Activated CD4-positive, alpha-beta T cell treated with anti-CD3 and anti-CD28 coated beads, Interleukin-2, Interleukin-4, amounts not matched to agents 100 ng/mL and 50 ng/mL, durations not matched to agents 16 hours and 8 hours (primary cell): Measurements from ENCODE around the gene HS3ST3A1.
"Not testable (repeated sequence)": the region's sequence is repeated elsewhere in the genome, so short reads cannot be mapped to it uniquely, and the experiment has no call there.

Source experiments
- DNase-seq: peaks from one replicate; pipeline ENCODE4 v3.0.0-alpha.2; 2020; ENCODE audit warnings: low spot score

The HS3ST3A1 gene

DNA sequence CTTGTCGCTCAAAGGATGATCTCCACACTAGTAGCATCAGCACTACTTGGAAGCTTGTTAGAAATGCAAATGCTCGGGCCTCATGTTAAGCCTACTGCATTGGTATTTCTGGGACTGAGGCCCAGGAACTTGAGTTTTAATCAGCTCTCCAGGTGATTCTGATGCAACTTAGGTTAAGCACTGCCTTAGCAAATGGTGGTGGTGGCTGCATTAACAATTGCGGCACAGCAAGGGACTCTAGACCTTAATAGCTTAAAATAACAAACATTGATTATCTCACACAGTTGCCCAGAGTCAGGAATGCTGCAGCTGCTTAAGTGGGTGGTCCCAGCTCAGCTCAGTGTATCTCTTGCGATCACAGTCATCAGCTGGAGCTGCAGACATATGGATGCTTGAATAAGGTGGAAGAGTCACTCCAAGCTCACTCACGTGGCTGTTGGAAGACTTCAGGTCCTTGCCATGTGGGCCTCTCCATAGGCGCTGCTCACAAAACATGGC, 25.8 kb downstream of the HS3ST3A1 start:
- DNase-seq = no peak

DNA sequence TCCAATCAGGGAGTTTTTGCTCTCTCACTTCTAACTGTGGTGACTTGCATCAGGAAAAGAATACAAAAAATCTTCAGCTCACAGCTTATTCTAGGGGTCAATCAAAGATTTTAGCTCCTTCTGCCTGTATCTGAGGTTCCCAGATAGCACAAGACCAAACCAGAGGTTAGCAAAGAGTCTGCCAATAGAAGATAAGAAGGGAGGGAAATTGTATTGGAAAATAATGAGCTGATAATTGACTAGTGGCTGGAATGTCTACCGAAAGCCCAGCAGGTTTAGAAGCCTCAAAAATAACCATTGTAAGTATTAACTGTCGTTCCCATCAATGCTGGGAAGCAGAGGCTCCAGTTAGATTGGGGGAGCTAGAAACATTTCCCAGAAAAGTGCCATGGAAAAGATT, 26.3 kb downstream of the HS3ST3A1 start:
- DNase-seq = no peak

DNA sequence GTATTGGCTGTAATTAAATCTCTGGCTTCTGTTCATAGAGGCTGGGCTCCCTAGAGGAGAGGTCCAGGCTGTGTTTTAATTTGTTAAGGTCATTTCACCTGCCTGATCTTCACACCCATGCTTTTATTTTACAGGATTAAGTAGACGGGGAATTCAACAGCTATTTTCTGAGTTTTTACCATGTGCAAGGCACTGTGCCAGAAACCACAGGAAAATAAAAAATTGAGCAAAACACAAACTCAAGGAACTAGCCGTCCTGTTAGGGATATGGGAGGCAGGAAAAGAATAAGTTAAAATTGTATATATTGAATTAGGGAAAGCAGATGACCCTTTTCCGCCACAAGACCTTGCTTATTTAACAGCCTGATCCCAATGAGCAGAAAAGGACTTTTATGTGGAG, 29.1 kb downstream of the HS3ST3A1 start:
- DNase-seq = no peak

DNA sequence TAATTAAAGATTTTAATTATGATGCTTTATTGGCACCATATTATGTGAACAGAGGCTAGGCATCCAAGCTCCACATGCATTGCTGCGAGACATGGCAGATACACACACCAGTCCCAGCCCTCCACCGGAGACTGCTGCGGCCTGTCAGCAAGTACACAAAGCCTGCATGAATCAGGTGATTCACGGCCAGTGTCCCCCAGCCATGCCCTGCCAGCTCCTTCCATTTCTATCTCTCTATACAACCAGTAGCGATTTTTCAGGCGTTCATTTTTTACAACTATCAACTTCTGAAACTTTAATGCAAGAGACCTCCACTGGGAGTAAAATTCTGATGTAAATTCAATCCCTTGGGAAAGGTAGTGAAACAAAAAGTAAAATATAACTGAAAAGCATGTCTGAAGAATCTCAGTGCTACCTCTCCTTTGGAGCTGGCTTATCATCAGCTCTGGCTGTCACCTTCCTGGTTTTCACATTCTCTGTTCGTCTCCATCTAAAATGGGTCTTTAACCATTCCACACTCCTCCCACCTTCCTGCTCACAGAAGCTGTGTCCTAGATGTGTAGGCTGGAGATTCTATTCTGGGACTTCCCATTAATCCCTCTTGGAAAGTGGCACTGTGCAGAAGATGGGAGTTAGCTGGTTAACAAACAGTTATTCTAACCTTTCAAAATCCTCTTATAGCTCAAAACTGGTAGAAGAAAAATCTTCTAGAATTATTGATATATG, 32.2 kb downstream of the HS3ST3A1 start:
- DNase-seq = no peak

DNA sequence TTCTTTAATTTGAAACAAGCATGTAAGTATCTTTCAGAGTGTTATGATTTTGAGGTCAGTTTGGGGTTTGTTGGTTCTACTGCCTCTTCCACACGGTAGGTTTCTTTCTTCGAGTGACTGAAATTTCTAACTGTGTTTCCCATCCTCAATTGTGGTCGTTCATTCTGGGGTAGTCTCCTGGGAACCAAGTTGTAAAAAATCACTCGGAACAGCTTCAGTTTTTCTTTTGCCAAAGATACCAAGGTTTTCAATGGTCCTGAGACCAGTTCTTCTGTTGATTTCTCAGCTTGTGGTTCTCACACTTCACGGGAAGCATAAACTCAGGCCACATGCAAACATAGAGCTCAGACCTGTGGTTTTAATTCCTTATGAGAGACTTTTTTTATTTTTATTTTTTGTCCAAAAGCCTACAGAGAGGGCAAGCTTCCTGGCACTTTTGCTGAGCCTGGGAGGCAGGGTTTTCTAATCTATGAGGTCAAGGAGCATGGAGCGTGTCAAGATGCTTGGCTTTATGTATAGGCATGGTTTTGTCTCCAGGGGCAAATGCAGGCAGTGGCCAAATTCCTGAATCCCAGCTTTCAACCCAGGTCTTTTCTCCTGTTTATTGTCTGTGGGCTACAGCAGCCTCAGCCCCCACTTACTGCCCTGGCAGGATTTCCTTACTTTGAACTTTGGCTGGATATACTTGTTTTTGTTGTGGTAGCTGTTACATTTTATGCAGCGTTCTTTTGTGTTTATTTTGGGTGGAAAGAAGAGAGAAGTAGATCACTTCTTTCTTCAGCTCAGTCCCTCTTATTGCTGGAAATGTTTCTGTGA, 32.9 kb downstream of the HS3ST3A1 start:
- no peak for DNase-seq

DNA sequence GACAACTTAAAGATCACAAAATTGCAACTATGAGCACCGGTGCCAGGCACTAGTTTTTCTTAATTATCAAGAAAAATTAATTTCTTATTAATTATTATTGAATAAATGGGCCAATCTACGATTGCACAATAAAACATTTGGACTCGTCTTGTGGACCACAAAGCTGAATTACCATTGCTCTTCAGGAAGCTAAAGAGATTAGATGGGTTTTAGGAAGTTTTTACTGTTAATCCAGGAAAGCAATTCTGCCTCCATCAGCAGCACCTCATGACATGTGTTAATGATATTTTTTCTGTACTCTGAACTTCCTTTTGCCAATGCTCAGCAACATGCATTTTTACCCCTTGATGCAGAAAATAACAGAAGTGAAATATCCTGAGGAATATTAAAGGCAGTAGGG, 37.9 kb downstream of the HS3ST3A1 start:
- no peak for DNase-seq

DNA sequence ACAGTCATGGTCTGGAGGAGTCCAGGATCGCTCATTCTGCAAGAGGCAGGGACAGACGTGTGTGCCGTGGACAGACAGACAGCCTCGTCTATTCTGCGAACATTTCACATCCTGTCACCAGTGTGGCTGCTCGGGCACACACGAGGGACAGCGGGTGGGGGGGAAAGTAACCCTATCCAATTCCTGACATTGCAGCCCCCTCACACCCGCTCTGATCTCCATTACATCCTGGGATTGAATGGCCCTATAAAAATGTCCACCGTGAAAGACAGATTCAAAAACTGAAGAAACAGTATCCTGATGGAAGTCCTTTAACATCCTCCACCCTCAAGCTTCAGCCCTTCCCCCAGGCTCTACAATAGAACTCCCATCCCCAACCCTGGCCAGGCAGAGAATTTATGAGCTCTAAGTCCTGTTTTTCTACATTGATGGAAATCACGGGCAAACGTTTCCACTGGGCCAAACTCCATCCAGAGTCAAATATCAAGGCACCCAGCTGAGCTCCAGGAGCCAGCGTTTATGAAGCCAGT, 39.4 kb downstream of the HS3ST3A1 start:
- DNase-seq = no peak

DNA sequence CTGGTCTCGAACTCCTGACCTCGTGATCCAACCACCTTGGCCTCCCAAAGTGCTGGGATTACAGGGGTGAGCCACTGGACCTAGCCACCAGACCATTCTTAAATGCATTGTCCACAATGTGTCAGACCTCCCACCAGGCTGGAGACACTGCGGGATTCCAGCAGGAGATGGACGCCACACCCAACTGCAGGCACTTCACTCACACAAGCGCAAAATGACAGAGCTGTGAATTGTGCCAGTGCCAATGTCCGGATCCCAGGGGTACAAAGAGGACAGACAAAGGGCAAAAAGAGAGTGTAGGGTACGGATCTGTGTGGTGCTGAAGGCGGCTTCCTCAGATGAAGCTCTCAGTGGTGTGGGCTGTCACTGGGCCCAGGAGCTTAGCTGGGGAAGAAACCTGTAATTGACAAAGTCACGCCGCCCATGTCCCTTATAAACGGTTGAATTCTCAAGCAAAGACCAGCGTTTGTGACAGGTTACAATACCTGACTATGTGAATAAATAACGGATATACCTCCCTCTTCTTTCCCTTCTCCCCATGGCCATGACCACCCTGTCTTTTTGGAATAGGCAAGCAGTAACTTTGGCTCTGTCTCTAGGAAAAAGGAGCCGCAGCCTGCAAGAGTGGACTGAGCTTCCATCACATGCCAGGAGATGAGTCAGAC, 40.0 kb downstream of the HS3ST3A1 start:
- no peak for DNase-seq

DNA sequence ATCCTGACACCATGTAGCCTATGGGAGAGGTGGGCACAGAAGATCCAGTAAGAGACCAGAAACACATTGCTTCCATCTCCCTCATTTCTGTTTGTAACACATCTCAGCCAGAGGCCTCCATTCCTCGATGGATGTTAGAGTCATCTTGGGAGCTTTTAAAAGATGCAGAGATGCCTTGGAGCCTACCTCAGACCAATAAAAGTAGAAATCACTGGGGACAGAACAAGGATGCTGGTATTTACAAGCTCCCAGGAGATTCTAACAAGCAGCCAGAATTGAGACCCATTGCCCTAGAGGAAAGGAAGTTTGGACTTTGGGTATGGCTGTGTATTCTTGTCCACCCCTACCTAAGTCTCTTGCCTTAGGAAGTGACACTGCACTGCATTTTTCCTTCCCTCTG, 40.8 kb downstream of the HS3ST3A1 start:
- no peak for DNase-seq

DNA sequence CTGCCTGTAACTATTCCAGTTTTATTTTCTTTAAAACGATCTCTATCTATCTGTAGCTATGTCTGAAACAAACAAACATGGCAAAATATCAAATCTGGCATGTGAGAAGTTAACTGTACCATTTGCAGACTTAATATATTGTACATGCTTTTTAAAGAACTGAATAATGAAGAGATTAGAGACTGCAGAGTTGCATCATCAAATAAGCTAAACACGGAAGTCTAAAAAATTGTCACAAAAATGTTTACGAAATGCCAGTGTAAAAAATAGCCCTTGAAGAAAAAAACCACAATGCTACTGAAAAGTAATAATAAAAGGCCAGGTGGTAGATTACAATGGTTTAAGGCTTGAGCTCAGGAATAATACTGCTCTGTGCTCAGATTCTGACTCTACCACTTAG, 43.1 kb downstream of the HS3ST3A1 start:
- no peak for DNase-seq

DNA sequence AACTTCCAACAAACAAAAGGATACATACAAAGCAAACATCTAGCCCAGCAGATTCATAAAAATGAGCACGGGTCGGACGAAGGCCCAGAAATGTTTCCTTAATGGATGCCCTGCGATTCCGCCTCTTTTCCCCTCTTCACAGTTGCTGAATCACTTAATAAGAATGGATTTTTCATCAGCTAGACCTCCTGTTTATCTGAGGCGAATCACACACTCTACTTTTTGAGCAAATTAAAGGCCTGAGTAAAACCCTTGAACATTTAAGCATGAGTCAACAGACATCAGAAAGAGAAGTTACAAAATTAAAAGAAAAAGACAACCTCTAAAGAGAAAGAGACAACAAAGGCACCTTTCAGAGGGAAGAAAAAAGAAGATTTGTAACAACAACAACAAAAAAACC, 44.7 kb downstream of the HS3ST3A1 start:
- no peak for DNase-seq

DNA sequence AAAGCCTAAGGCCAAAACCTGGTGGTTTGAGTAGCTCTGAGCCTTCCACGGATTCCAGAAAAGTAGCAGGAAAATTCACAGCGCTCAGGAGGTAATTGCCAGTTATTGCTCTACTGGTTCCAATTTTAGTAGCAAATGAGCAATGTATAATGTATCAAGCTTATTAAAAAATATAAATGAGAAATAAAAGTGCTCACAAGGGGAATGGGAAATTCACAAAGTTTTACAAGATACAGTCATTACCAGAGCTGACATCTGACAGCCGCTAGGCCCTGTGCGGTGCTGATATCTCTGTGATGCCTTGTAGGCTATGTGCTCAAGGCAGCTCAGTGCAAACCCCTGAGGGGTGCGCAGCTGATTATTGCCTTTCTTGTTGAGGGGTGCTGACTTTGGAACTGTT, 47.5 kb downstream of the HS3ST3A1 start:
- DNase-seq = no peak

DNA sequence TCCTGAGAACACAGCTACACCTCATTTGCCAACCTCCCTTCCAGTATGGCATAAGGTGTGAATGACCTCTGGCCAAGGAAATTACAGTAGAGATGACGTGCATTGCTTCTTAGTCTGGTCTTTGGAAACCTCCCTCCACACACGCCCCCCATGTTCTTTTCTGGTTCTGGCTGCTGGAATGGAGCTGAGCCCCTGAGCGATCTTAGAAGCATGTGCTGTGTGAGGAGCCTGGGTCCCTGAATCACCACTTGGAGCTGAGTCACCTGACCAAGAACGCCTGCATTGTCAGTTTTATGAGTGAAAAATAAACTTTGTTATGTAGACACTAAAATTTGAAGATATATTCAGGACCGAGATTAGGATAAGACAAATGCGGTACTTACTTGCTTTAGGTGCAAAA, 51.4 kb downstream of the HS3ST3A1 start:
- no peak for DNase-seq

DNA sequence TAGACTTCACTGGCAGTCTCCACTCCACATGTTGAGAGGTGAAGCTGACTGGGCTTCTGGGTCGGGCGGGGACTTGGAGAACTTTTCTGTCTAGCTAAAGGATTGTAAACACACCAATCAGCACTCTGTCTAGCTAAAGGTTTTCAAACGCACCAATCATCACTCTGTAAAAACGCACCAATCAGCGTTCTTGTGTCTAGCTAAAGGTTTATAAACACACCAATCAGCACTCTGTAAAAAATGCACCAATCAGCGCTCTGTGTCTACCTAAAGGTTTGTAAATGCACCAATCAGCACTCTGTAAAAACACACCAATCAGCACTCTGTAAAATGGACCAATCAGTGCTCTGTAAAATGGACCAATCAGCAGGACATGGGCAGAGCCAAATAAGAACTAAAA, 53.2 kb downstream of the HS3ST3A1 start:
- DNase-seq = not testable (repeated sequence)

DNA sequence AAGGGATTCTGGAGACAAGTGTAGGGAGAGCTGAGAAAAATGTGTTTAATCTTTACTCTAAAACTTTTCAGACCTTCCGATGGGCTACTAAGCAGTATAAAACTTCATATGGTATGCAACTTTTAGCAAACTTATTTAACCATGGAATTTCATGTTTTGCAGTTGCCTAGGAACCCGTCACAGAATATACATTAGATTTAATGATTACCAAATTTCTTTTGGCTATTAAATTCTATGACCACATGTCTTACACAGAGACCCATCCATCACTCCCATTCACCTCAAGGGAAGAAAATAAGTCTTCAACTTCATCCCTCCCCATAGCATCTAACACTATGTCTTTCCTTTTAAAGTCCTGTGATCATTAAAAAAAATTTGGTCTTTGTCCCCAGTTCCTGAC, 54.9 kb downstream of the HS3ST3A1 start:
- no peak for DNase-seq

DNA sequence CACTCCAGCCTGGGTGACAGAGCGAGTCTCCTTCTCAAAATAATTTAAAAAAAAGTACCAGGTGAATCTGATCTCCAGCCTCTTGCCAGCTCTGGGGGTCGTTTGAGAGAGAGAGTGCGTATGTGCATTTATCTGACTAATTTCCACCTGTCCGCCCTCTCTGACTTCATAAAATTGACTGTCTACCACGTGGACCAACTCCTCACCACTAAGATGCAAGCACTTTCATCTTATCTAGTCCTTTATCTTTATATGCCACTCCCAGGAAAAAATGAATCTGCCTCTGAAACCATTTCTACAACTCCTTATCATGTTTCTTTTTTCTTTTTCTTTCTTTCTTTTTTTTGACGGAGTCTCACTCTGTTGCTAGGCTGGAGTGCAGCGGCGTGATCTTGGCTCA, 55.8 kb downstream of the HS3ST3A1 start:
- DNase-seq = no peak

DNA sequence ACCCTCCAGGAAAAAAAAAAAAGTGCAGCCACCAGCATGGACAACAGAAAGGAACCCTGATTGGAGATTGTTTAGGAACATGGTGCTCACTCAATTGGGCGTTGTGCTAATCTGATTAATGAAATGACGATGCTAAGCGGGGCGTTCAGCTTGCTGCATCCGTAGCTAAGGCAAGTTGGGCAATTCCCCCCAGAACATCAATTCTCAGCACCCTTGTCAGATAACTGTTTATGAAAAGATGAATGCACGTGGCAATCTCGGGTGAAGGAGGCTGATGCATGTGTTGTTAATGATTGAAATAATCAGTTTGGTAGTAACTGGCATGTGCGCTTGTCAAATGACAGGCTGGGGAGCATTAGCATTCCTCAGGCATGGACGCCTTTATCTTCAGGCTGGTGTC, 57.0 kb downstream of the HS3ST3A1 start:
- DNase-seq = no peak

DNA sequence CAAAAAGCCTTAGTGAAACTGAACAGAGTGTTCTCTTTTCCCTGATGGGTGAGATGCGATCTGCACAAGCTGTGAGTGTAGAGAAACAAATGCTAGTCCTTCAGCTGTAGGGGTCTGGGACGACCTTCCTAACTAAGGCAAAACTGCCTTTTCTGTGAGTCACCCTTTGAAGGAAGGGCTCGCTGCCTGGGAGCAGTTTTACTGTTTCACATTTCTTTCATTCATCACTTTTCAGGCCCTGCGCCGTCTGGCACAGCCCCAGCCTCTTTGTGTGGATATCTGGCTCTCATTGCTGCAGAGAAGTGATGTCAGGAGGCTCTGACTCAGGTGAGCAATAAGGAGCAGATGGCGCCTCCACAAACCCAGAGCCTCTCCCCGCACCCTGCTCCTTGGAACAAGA, 57.4 kb downstream of the HS3ST3A1 start:
- DNase-seq = no peak

DNA sequence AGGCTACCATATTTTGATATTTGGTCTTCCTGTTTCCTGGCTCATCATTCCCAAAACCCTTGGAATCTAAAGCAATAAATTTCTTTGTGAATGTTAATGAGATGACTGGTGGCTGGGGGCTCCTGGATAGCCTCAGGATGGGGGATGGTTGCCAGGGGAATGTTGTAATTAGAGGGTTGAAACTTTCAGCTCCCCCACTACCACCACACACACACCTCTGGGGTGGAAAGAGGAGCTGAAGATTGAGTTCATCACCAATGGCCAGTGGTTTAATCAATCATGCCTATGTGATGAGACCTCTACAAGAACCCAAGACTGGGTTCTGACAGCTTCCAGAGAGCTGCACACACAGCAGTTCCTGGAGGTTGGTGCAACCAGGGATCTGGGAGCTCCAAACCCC, 59.1 kb downstream of the HS3ST3A1 start:
- no peak for DNase-seq

DNA sequence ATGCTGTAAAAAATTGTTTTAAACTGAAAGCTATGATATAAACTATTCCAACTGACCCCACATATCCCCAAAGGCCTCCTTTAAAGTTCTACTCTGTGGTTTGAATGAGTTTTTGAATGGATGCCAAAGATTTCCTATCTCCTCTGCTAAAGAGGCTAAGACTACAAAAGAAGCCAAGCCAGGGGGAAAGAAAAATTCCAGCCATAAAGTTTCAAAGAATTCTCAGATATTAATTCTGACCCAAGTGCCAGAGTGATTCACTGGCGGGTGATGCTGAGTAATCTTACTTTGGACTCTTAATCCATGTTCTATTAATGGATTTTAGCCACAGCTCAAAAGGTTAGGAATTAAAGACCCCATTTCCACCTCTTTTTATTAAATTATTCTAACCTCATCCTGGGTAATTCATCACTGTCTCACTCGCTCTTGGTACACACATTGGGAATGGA, 60.7 kb downstream of the HS3ST3A1 start:
- DNase-seq = no peak

DNA sequence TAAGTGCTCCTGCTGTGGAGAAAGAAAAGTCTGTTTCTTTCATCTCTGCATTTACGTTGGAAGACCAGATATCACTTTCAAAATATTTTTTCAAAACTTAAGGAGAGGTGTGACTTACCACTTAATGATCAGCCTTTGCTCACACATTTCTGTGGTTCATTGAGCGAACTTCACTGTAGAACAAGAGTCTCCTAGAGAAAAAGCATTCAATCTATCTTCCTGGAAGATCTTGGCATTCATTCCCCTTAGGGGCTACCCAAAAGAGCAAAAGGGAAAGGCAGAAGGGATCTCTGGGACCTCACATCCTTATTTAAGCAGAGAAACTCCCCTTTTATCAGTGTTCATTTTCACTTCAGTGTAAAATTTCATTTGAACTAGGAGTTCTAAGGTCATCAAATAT, 61.2 kb downstream of the HS3ST3A1 start:
- DNase-seq = no peak

DNA sequence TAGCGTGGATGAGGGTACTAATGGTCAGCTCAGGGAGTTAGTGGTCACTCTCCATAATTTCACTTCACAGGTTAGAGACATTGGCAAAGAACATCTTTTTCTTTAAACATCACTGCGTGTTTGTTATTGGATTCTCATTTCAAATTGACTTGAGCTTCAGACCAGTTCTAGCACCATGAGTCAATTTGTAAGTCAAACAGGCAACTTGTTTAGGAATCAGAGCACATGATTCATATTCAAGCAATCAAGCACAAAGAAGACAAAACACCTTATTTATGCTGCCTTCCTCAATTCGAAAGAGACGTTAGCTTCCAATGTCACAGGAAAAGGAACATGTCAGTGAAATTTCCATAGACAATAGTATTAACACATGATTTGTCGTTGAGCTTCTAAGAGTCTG, 62.3 kb downstream of the HS3ST3A1 start:
- DNase-seq = no peak
